RWPE2 (cell line): ENCODE results near the gene CABYR.

Experiments
- ATAC-seq: fragments of 200-7000 bp; cut with Tn5 transposase; 3 replicates; pipeline ENCODE4 v1.9.1; 2021; ENCODE audit warnings: low read depth
- DNase-seq: peaks from one replicate; pipeline ENCODE4 v3.0.0-alpha.2; 2020; ENCODE audit warnings: low spot score
- H3K27ac ChIP-seq: fragments of 450-650 bp; 2 replicates; pipeline ENCODE4 v1.5.1; 2017; ENCODE audit warnings: mild to moderate bottlenecking; ENCODE audit not compliant: poor library complexity, severe bottlenecking
- H3K27me3 ChIP-seq: fragments of 250-450 bp; sonication (Bioruptor Pico); 2 replicates; pipeline ENCODE4 v1.5.1; 2021; ENCODE audit warnings: mild to moderate bottlenecking, moderate library complexity; ENCODE audit not compliant: insufficient read depth, poor library complexity, severe bottlenecking
- H3K36me3 ChIP-seq: fragments of 250-450 bp; sonication (Bioruptor Pico); 2 replicates; pipeline ENCODE4 v1.5.1; 2020; ENCODE audit warnings: low read depth, mild to moderate bottlenecking, moderate library complexity
- H3K4me1 ChIP-seq: fragments of 250-450 bp; sonication (Bioruptor Pico); 2 replicates; pipeline ENCODE4 v1.5.1; 2021; ENCODE audit warnings: mild to moderate bottlenecking, moderate library complexity; ENCODE audit not compliant: insufficient read depth, poor library complexity, severe bottlenecking
- H3K4me3 ChIP-seq: fragments of 250-450 bp; sonication (Bioruptor Pico); 2 replicates; pipeline ENCODE4 v1.5.1; 2021; ENCODE audit warnings: mild to moderate bottlenecking, moderate library complexity; ENCODE audit not compliant: severe bottlenecking
- H3K9me3 ChIP-seq: fragments of 250-450 bp; sonication (Bioruptor Pico); 2 replicates; pipeline ENCODE4 v1.5.1; 2021; ENCODE audit warnings: mild to moderate bottlenecking, moderate library complexity; ENCODE audit not compliant: severe bottlenecking
- CTCF ChIP-seq: fragments of 450-650 bp; IDR thresholded peaks from one replicate; pipeline ENCODE4 v1.5.1; 2017; ENCODE audit warnings: mild to moderate bottlenecking, moderate library complexity; ENCODE audit not compliant: poor library complexity, severe bottlenecking

Gene CABYR

GRCh38 chr18:24187049-24187448 lies 48.2 kb downstream of the CABYR start:
- no peak for ATAC-seq
- no peaks in the 10 kb centered on the region for H3K36me3 ChIP-seq
- no peak for DNase-seq
- no peak for TF ChIP-seq CTCF
- H3K9me3 ChIP-seq, result no peaks in the 10 kb centered on the region
- no peak overlapping the region for H3K4me3 ChIP-seq
- no peaks in the 10 kb centered on the region for H3K27me3 ChIP-seq
- peaks cover 8% of the 10 kb centered on the region for H3K4me1 ChIP-seq
- no peak overlapping the region for H3K27ac ChIP-seq

- H3K36me3 ChIP-seq, result no peaks in the 10 kb centered on the region
- no peak for DNase-seq
- TF ChIP-seq CTCF, result no peak
- no peaks in the 10 kb centered on the region for H3K27me3 ChIP-seq
- no peak overlapping the region for H3K4me3 ChIP-seq
- ATAC-seq, result no peak
- H3K9me3 ChIP-seq, result no peaks in the 10 kb centered on the region
- H3K27ac ChIP-seq, result no peak overlapping the region
- H3K4me1 ChIP-seq, result peaks cover 5% of the 10 kb centered on the region
Observed at GRCh38 chr18:24187689-24188088, 48.8 kb downstream of the CABYR start.

GRCh38 chr18:24188120-24188519 lies 49.3 kb downstream of the CABYR start:
- ATAC-seq, result no peak
- no peak for TF ChIP-seq CTCF
- peaks cover 5% of the 10 kb centered on the region for H3K4me1 ChIP-seq
- no peaks in the 10 kb centered on the region for H3K27me3 ChIP-seq
- no peaks in the 10 kb centered on the region for H3K36me3 ChIP-seq
- no peak overlapping the region for H3K27ac ChIP-seq
- H3K9me3 ChIP-seq, result no peaks in the 10 kb centered on the region
- H3K4me3 ChIP-seq, result no peak overlapping the region
- no peak for DNase-seq

GRCh38 chr18:24189007-24189528 lies 50.2 kb downstream of the CABYR start:
- H3K4me1 ChIP-seq, result peaks cover 5% of the 10 kb centered on the region
- no peaks in the 10 kb centered on the region for H3K36me3 ChIP-seq
- no peaks in the 10 kb centered on the region for H3K27me3 ChIP-seq
- ATAC-seq (no peak), DNase-seq (no peak)
- no peak overlapping the region for H3K27ac ChIP-seq
- TF ChIP-seq CTCF, result no peak
- H3K9me3 ChIP-seq, result no peaks in the 10 kb centered on the region
- no peak overlapping the region for H3K4me3 ChIP-seq

GRCh38 chr18:24189664-24190346 lies 50.9 kb downstream of the CABYR start:
- DNase-seq, result no peak
- Histone ChIP-seq H3K9me3 (no peaks in the 10 kb centered on the region), H3K27me3 (no peaks in the 10 kb centered on the region), H3K27ac (no peak overlapping the region), H3K4me1 (peaks cover 5% of the 10 kb centered on the region), H3K4me3 (no peak overlapping the region), H3K36me3 (no peaks in the 10 kb centered on the region)
- ATAC-seq, result no peak
- no peak for TF ChIP-seq CTCF
